ENCODE measurements around the gene PALMD. TPM values are rescaled to one million over a fixed set of nuclear protein-coding genes. Genes with fewer than 3 reads are reported as not detected.

PALMD gene
- total and polyA plus RNA-seq, 2 donors (not counting 1 experiment from before 2014, with no cell fraction given) = not detected

- Histone ChIP-seq H3K4me1 (ENCODE audit: control insufficient read depth in 2 of 2, insufficient read depth in 2 of 2, low read length in 2 of 2) (no peaks in the 10 kb centered on the region), H3K9me3 (ENCODE audit: control extremely low read depth in 1 of 3, control insufficient read depth in 2 of 3, insufficient read depth in 1 of 3, low read length in 2 of 3) (no peaks in the 10 kb centered on the region), H3K4me3 (ENCODE audit: control extremely low read depth in 1 of 5, extremely low read depth in 1 of 5, insufficient read depth in 1 of 5, low read depth in 2 of 5, low read length in 4 of 5) (no peak overlapping the region), H3K4me2 (replicated peaks; ENCODE audit: low read depth, low read length, poor library complexity, severe bottlenecking) (no peak overlapping the region), H4K20me1 (ENCODE audit: control insufficient read depth, insufficient read depth, low read length, poor library complexity, severe bottlenecking) (no peaks in the 10 kb centered on the region), H2AFZ (ENCODE audit: insufficient read depth, low read depth, low read length, poor library complexity, severe bottlenecking) (no peak overlapping the region), H3K79me2 (ENCODE audit: control insufficient read depth, insufficient read depth, low read length) (no peaks in the 10 kb centered on the region), H3K36me3 (replicated peaks in 1 of 2; ENCODE audit: control extremely low read depth in 1 of 2, control insufficient read depth in 1 of 2, extremely low read depth in 1 of 2, insufficient read depth in 2 of 2, low read length in 1 of 2) (no peaks in the 10 kb centered on the region), H3K9ac (ENCODE audit: low read length) (no peak overlapping the region), H3K27ac (ENCODE audit: low read length in 2 of 2) (no peak overlapping the region), H3K27me3 (replicated peaks in 1 of 4; ENCODE audit: control extremely low read depth in 1 of 4, control insufficient read depth in 3 of 4, insufficient read depth in 4 of 4, low read length in 3 of 4) (peaks cover 0 to 4% (median 0%) of the 10 kb centered on the region in 4 experiments)
- WGBS (ENCODE audit: insufficient coverage) = 50% methylated on average over 1 of the region's 7 CpGs
- no peak for DNase-seq
- no peak overlapping the region for H3K27ac Mint-ChIP-seq
- POLR2A ChIA-PET = no interaction called here
- H3K9me3 Mint-ChIP-seq (ENCODE audit: insufficient read depth) = no peaks in the 10 kb centered on the region
- H3K4me3 Mint-ChIP-seq = no peak overlapping the region
- CTCF ChIA-PET = no interaction called here
- peaks cover 7% of the 10 kb centered on the region for H3K27me3 Mint-ChIP-seq
- intact Hi-C loops (cut with micrococcal nuclease) = no loop called here
- no peaks in the 10 kb centered on the region for H3K4me1 Mint-ChIP-seq
- TF ChIP-seq EZH2 (IDR thresholded peaks at IDR 0.05; ENCODE audit: borderline replicate concordance, insufficient read depth, low read depth, low read length, poor library complexity, severe bottlenecking) (no peak), CTCF (IDR thresholded peaks at IDR 0.05) (no peak)
- ATAC-seq (ENCODE audit: low read depth) = no peak
Observed at GRCh38 chr1:99642053-99642452, 3.9 kb upstream of the PALMD start.

- H3K27me3 Mint-ChIP-seq = peaks cover 12% of the 10 kb centered on the region
Observed at GRCh38 chr1:99643021-99643779, 2.7 kb upstream of the PALMD start.

More at GRCh38 chr1:99643021-99643779, 2.7 kb upstream of the PALMD start:
- Histone ChIP-seq H3K4me3 (ENCODE audit: control extremely low read depth in 1 of 5, extremely low read depth in 1 of 5, insufficient read depth in 1 of 5, low read depth in 2 of 5, low read length in 4 of 5) (no peak overlapping the region), H3K27me3 (replicated peaks in 1 of 4; ENCODE audit: control extremely low read depth in 1 of 4, control insufficient read depth in 3 of 4, insufficient read depth in 4 of 4, low read length in 3 of 4) (peaks cover 0 to 8% (median 4%) of the 10 kb centered on the region in 4 experiments), H3K9ac (ENCODE audit: low read length) (no peak overlapping the region), H3K27ac (ENCODE audit: low read length in 2 of 2) (no peak overlapping the region), H3K4me1 (ENCODE audit: control insufficient read depth in 2 of 2, insufficient read depth in 2 of 2, low read length in 2 of 2) (no peaks in the 10 kb centered on the region), H3K36me3 (replicated peaks in 1 of 2; ENCODE audit: control extremely low read depth in 1 of 2, control insufficient read depth in 1 of 2, extremely low read depth in 1 of 2, insufficient read depth in 2 of 2, low read length in 1 of 2) (no peaks in the 10 kb centered on the region), H2AFZ (ENCODE audit: insufficient read depth, low read depth, low read length, poor library complexity, severe bottlenecking) (no peak overlapping the region), H4K20me1 (ENCODE audit: control insufficient read depth, insufficient read depth, low read length, poor library complexity, severe bottlenecking) (no peaks in the 10 kb centered on the region), H3K79me2 (ENCODE audit: control insufficient read depth, insufficient read depth, low read length) (no peaks in the 10 kb centered on the region), H3K9me3 (ENCODE audit: control extremely low read depth in 1 of 3, control insufficient read depth in 2 of 3, insufficient read depth in 1 of 3, low read length in 2 of 3) (no peaks in the 10 kb centered on the region), H3K4me2 (replicated peaks; ENCODE audit: low read depth, low read length, poor library complexity, severe bottlenecking) (no peak overlapping the region)
- TF ChIP-seq EZH2 (IDR thresholded peaks at IDR 0.05; ENCODE audit: borderline replicate concordance, insufficient read depth, low read depth, low read length, poor library complexity, severe bottlenecking) = no peak
- no peak for TF ChIP-seq CTCF (IDR thresholded peaks at IDR 0.05)
- DNase-seq (no peak), ATAC-seq (ENCODE audit: low read depth) (no peak)
- no peaks in the 10 kb centered on the region for H3K9me3 Mint-ChIP-seq (ENCODE audit: insufficient read depth)
- WGBS (ENCODE audit: insufficient coverage) = 81% methylated on average over 1 of the region's 1 CpG
- ChIA-PET POLR2A (no interaction called here), CTCF (no interaction called here)
- H3K4me1 Mint-ChIP-seq = no peaks in the 10 kb centered on the region
- H3K4me3 Mint-ChIP-seq = no peak overlapping the region
- intact Hi-C loops (cut with micrococcal nuclease) = no loop called here
- no peak overlapping the region for H3K27ac Mint-ChIP-seq
